ENCODE data around the gene PAX5. TPM values are rescaled to one million over a fixed set of nuclear protein-coding genes. Genes with fewer than 3 reads are reported as not detected.

PAX5 gene
- polyA plus RNA-seq, 1 experiment = not detected

DNA sequence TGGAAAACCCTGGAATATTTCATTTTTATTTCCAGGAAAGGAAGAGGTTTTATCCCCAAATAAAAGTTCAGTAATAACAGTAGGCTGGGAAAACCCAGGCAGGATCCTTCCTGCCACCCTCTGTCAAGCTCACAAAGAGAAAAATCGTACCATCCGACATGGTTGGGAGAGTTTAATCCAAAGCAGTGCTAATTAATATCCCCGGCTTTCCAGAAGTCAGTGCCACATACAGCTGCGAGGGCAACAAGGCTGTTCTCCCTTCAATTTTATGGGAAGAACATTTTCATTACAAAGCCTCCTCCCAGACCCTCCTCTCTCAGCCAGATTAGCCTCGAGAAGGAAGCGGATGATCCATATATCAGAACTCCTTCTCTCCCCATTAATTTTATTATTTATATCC, 95.5 kb downstream of the PAX5 start:
- Histone ChIP-seq H3K27me3 (ENCODE audit: control insufficient read depth, insufficient read depth, low read length) (peaks cover 20% of the 10 kb centered on the region), H3K4me3 (ENCODE audit: low read depth, low read length) (no peak overlapping the region), H3K36me3 (ENCODE audit: control insufficient read depth, insufficient read depth, low read length) (no peaks in the 10 kb centered on the region)
- TF ChIP-seq, protein P1, sequence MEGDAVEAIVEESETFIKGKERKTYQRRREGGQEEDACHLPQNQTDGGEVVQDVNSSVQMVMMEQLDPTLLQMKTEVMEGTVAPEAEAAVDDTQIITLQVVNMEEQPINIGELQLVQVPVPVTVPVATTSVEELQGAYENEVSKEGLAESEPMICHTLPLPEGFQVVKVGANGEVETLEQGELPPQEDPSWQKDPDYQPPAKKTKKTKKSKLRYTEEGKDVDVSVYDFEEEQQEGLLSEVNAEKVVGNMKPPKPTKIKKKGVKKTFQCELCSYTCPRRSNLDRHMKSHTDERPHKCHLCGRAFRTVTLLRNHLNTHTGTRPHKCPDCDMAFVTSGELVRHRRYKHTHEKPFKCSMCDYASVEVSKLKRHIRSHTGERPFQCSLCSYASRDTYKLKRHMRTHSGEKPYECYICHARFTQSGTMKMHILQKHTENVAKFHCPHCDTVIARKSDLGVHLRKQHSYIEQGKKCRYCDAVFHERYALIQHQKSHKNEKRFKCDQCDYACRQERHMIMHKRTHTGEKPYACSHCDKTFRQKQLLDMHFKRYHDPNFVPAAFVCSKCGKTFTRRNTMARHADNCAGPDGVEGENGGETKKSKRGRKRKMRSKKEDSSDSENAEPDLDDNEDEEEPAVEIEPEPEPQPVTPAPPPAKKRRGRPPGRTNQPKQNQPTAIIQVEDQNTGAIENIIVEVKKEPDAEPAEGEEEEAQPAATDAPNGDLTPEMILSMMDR (IDR thresholded peaks at IDR 0.05; ENCODE audit: insufficient read depth, low read depth, low read length) = no peak
- ChIA-PET POLR2A (no interaction called here), CTCF (interaction anchor here (2.0 kb wide), 1 partner anchor 66 kb away, joined by 6 read pairs; no protein-coding TSS in a partner anchor)
- no peak for DNase-seq (ENCODE audit: low read depth)

DNA sequence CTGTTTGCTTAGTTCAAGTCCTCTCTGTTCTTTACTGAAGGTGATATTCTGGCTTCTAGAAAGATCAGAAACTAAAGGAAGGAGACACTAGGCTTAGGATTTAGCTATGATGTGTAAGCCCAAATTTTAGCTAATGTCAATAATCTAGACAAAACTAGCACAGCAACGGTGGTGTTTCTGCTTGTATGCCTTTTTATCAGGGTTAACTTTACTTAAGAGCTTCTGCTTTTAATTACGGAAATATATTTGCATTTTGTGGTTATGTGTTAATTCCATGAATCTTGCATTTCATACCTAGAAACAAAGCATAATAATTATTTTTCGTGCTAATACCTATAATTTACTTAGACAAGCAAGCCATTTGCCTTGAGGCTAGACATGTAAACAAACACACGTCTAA, 96.1 kb downstream of the PAX5 start:
- H3K27me3 ChIP-seq (ENCODE audit: control insufficient read depth, insufficient read depth, low read length) = peaks cover 20% of the 10 kb centered on the region
- POLR2A ChIA-PET = no interaction called here
- TF ChIP-seq, protein P1 (IDR thresholded peaks at IDR 0.05; ENCODE audit: insufficient read depth, low read depth, low read length) = no peak
- no peak overlapping the region for H3K4me3 ChIP-seq (ENCODE audit: low read depth, low read length)
- DNase-seq (ENCODE audit: low read depth) = no peak
- CTCF ChIA-PET = interaction anchor here (1.4 to 2.0 kb wide), 2 partner anchors 10 to 65 kb away, joined by 3 to 6 read pairs; no protein-coding TSS in a partner anchor
- no peaks in the 10 kb centered on the region for H3K36me3 ChIP-seq (ENCODE audit: control insufficient read depth, insufficient read depth, low read length)

DNA sequence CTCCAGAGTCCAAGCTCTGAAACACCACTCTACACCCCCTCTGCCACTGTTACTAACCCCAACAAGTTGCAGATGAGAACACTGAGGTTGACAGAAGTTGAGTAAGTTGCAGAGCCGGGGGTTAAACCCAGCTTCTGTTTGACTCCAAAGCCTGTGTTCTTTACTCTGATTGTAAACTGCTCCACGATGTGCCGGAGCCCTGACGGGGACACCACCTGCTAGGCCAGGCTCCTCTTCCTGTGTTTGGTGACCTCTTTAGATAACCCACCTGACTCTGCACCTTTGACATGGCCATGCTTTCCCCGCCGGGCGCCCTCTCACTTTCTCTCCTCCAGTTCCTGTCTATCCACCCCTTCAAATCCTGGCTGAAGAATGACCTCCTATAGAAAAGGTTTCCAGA, 96.7 kb downstream of the PAX5 start:
- POLR2A ChIA-PET = no interaction called here
- Histone ChIP-seq H3K36me3 (ENCODE audit: control insufficient read depth, insufficient read depth, low read length) (no peaks in the 10 kb centered on the region), H3K4me3 (ENCODE audit: low read depth, low read length) (no peak overlapping the region), H3K27me3 (ENCODE audit: control insufficient read depth, insufficient read depth, low read length) (peaks cover 16% of the 10 kb centered on the region)
- TF ChIP-seq, protein P1 (IDR thresholded peaks at IDR 0.05; ENCODE audit: insufficient read depth, low read depth, low read length) = no peak
- no peak for DNase-seq (ENCODE audit: low read depth)
- CTCF ChIA-PET = interaction anchor here (1.4 to 2.0 kb wide), 2 partner anchors 11 to 64 kb away, joined by 3 to 6 read pairs; no protein-coding TSS in a partner anchor

DNA sequence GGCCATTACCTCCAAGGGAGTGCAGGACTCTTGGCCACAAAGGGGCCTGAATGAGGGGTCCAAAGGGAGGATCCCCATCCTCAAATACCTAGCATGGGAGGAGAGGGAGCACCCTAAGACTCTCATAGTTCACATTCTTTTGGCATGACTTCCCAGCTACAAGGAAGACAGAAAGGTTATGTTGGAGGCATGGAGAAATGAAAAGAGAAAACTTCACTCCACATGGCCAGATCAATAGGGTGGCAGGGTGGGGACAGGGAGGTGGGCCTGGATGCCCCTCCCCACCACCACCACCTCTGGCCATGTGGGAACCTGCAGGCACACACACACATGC, 97.6 kb downstream of the PAX5 start:
- DNase-seq (ENCODE audit: low read depth) = no peak
- CTCF ChIA-PET = no interaction called here
- Histone ChIP-seq H3K4me3 (ENCODE audit: low read depth, low read length) (no peak overlapping the region), H3K36me3 (ENCODE audit: control insufficient read depth, insufficient read depth, low read length) (no peaks in the 10 kb centered on the region), H3K27me3 (ENCODE audit: control insufficient read depth, insufficient read depth, low read length) (peaks cover 16% of the 10 kb centered on the region)
- TF ChIP-seq, protein P1 (IDR thresholded peaks at IDR 0.05; ENCODE audit: insufficient read depth, low read depth, low read length) = no peak
- POLR2A ChIA-PET = no interaction called here

DNA sequence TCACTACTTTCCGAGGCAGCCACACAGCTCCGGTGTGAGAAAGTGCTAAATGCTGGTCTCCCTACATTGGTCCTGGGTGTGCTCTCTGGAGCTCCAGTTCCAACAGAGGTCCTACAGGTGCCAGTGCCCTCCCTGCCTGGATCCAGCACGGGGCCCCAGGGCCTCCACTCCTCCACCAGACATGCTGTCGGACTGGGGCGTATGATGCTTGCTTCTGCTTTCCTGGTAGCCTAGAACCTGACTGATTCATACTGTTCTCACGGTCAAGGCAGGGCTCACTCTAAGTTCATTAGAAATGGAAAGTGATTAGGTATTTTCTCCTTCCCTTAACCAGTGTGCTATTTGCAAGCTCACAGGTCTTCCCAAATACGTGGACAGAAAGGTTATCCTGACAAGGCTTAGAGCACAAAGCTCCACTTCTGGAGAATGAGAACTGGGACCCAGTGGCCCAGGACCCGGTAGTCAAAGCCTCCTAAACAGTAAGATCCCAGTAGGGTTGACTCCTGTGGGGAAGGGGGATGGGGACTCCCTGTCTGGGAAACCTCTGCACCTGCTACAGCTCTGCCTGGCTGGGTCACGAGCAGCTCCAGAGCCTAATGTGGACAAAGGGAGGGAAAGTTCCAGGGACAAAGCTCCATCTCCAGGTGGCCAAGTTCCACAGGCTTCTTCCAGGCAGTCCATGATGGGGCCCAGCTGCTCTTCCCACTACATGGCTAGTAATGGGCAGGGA, 98.1 kb downstream of the PAX5 start:
- ChIA-PET CTCF (no interaction called here), POLR2A (no interaction called here)
- Histone ChIP-seq H3K36me3 (ENCODE audit: control insufficient read depth, insufficient read depth, low read length) (no peaks in the 10 kb centered on the region), H3K4me3 (ENCODE audit: low read depth, low read length) (no peak overlapping the region), H3K27me3 (ENCODE audit: control insufficient read depth, insufficient read depth, low read length) (peaks cover 14% of the 10 kb centered on the region)
- TF ChIP-seq, protein P1 (IDR thresholded peaks at IDR 0.05; ENCODE audit: insufficient read depth, low read depth, low read length) = no peak
- DNase-seq (ENCODE audit: low read depth) = no peak

All from BJ (cell line).